GM12892 (cell line): ENCODE measurements around the gene TTLL4.

Experiments
- POLR2A ChIP-seq: IDR thresholded peaks from 2 replicates; pipeline ENCODE4 v1.6.1; 2011; ENCODE audit warnings: low read depth, low read length, control low read depth
- TAF1 ChIP-seq: IDR thresholded peaks from 2 replicates; pipeline ENCODE4 v1.6.1; 2011; ENCODE audit warnings: low read depth, mild to moderate bottlenecking, control low read depth, low read length, borderline replicate concordance

GRCh38 chr2:218726004-218726574 is 15.5 kb downstream of the TTLL4 start:
- no peak for TF ChIP-seq POLR2A
- no peak for TF ChIP-seq TAF1
